GM12878 (cell line): ENCODE measurements around the gene PDLIM4. TPM values are rescaled to one million over a fixed set of nuclear protein-coding genes. Genes with fewer than 3 reads are reported as not detected.

Source experiments
- ATAC-seq: fragments of 200-7000 bp; cut with Tn5 transposase; 3 replicates; pipeline ENCODE4 v1.9.1; 2020; ENCODE audit warnings: mild to moderate bottlenecking, moderate library complexity
- BruUV-seq: library from RNA; stranded (reverse); fragments of 400-500 nt; replicated peaks from 2 replicates; lab custom pipeline; 2021; lab: Mats Ljungman, UMichigan
- CTCF ChIA-PET: fragments of 300-600 bp; sonication (Branson Sonifier 250); formaldehyde crosslinking; extraction: SDS; loops from one replicate; lab custom pipeline; 2021; ENCODE audit warnings: inconsistent platforms; lab: Yijun Ruan, JAX
- POLR2A ChIA-PET: fragments of 350-600 bp; formaldehyde crosslinking; extraction: SDS; loops from one replicate; lab custom pipeline; 2021; ENCODE audit warnings: inconsistent platforms; lab: Charles Lee
- RAD21 ChIA-PET: fragments of 300-600 bp; sonication (Branson Sonifier 250); formaldehyde crosslinking; loops from one replicate; lab custom pipeline; 2023; ENCODE audit warnings: antibody characterized with exemption; ENCODE audit not compliant: unreplicated experiment; lab: Charles Lee
- SMC1A ChIA-PET: fragments of 300-600 bp; sonication (Branson Sonifier 250); formaldehyde crosslinking; loops from one replicate; lab custom pipeline; 2023; ENCODE audit not compliant: unreplicated experiment, uncharacterized antibody; lab: Charles Lee
- DNase-seq: peaks from one replicate; pipeline ENCODE4 v3.0.0-alpha.2; 2011; ENCODE audit warnings: low read depth, low spot score
- FAIRE-seq: peaks from 3 replicates; lab custom pipeline; 2011; peaks lifted over from hg19 to GRCh38; lab: Jason Lieb, UNC
- H2AFZ ChIP-seq: 2 replicates; pipeline ENCODE4 v1.6.0; 2011; ENCODE audit warnings: low read depth, low read length, control low read depth; ENCODE audit not compliant: control insufficient read depth
- H3K27ac ChIP-seq: 2 replicates; pipeline ENCODE4 v1.5.1; 2011; ENCODE audit warnings: control low read depth; ENCODE audit not compliant: control insufficient read depth, insufficient read depth
- H3K27me3 ChIP-seq, 2 experiments: replicated peaks in 1 of 2; 2 replicates each; pipeline versions ENCODE4 v1.6.0 to v1.6.1; 2011; ENCODE audit warnings: low read length in 1 of 2; ENCODE audit not compliant: control insufficient read depth in 2 of 2, insufficient read depth in 2 of 2
- H3K36me3 ChIP-seq, 2 experiments: 2 replicates each; pipeline ENCODE4 v1.5.1; 2011; ENCODE audit warnings: low read length in 1 of 2; ENCODE audit not compliant: control insufficient read depth in 2 of 2, insufficient read depth in 2 of 2
- H3K4me1 ChIP-seq: 2 replicates; pipeline ENCODE4 v1.6.1; 2011; ENCODE audit warnings: mild to moderate bottlenecking, low read length, moderate library complexity, mixed read lengths; ENCODE audit not compliant: control insufficient read depth, insufficient read depth
- H3K4me2 ChIP-seq: 2 replicates; pipeline ENCODE4 v1.6.0; 2011; ENCODE audit warnings: control low read depth; ENCODE audit not compliant: control insufficient read depth, insufficient read depth
- H3K4me3 ChIP-seq: fragments of 200-600 bp; sonication (generic); 2 replicates; pipeline ENCODE4 v1.5.1; 2016
- H3K79me2 ChIP-seq: 2 replicates; pipeline ENCODE4 v1.6.0; 2011; ENCODE audit warnings: low read length; ENCODE audit not compliant: control insufficient read depth, insufficient read depth
- H3K9ac ChIP-seq: 2 replicates; pipeline ENCODE4 v1.8.0; 2011; ENCODE audit warnings: low read length, control low read depth, mixed read lengths; ENCODE audit not compliant: control insufficient read depth, insufficient read depth
- H3K9me3 ChIP-seq: replicated peaks from 3 replicates; pipeline ENCODE4 v1.5.1; 2011; ENCODE audit warnings: mild to moderate bottlenecking, low read length; ENCODE audit not compliant: control insufficient read depth, insufficient read depth
- H4K20me1 ChIP-seq: 2 replicates; pipeline ENCODE4 v1.6.0; 2011; ENCODE audit not compliant: control insufficient read depth, insufficient read depth
- BCL11A ChIP-seq: IDR thresholded peaks from 2 replicates; pipeline ENCODE4 v1.6.1; 2011; ENCODE audit warnings: low read depth, low read length
- BRCA1 ChIP-seq: IDR thresholded peaks from 2 replicates; pipeline ENCODE4 v1.6.1; 2011; ENCODE audit warnings: low read depth, low read length, improper control_type of control experiment
- CBX5 ChIP-seq: sonication (generic); IDR thresholded peaks from 2 replicates; pipeline ENCODE4 v1.6.1; 2016; ENCODE audit warnings: low read depth, moderate library complexity, mild to moderate bottlenecking, inconsistent platforms
- FOXM1 ChIP-seq: IDR thresholded peaks from 2 replicates; pipeline ENCODE4 v1.6.1; 2012; ENCODE audit warnings: low read depth, mild to moderate bottlenecking, inconsistent platforms, low read length, moderate library complexity
- MEF2B ChIP-seq: fragments of 450-650 bp; IDR thresholded peaks from 2 replicates; pipeline ENCODE4 v1.6.1; 2018; ENCODE audit warnings: mild to moderate bottlenecking, moderate library complexity; ENCODE audit not compliant: partially characterized antibody, poor library complexity, severe bottlenecking
- NBN ChIP-seq: fragments of 450-650 bp; IDR thresholded peaks from 2 replicates; pipeline ENCODE4 v1.6.1; 2016
- PKNOX1 ChIP-seq: fragments of 450-650 bp; IDR thresholded peaks from 2 replicates; pipeline ENCODE4 v1.6.1; 2016; ENCODE audit warnings: mild to moderate bottlenecking
- PRDM15 ChIP-seq: fragments of 450-650 bp; formaldehyde crosslinking; IDR thresholded peaks from 2 replicates; pipeline ENCODE4 v1.4.0; 2020; ENCODE audit warnings: mild to moderate bottlenecking, moderate library complexity
- RAD51 ChIP-seq: fragments of 450-650 bp; IDR thresholded peaks from 2 replicates; pipeline ENCODE4 v1.6.1; 2016; ENCODE audit warnings: moderate library complexity, mild to moderate bottlenecking, inconsistent platforms
- RUNX3 ChIP-seq: IDR thresholded peaks from 2 replicates; pipeline ENCODE4 v1.6.1; 2012; ENCODE audit warnings: low read length, inconsistent platforms
- SKIL ChIP-seq: fragments of 450-650 bp; IDR thresholded peaks from 2 replicates; pipeline ENCODE4 v1.6.1; 2017; ENCODE audit warnings: mild to moderate bottlenecking, low read depth, inconsistent platforms; ENCODE audit not compliant: poor library complexity, severe bottlenecking
- SP1 ChIP-seq: IDR thresholded peaks from one replicate; pipeline ENCODE4 v1.6.1; 2011; ENCODE audit warnings: low read depth, low read length
- TARDBP ChIP-seq: IDR thresholded peaks from 2 replicates; pipeline ENCODE4 v1.6.1; 2016; ENCODE audit warnings: borderline replicate concordance
- ZNF217 ChIP-seq: fragments of 450-650 bp; IDR thresholded peaks from 2 replicates; pipeline ENCODE4 v1.6.1; 2017; ENCODE audit warnings: antibody characterized with exemption, mild to moderate bottlenecking
- WGBS: methylation state at CpG from one replicate; pipeline ENCODE4 v1.1.6; 2016; ENCODE audit warnings: low lambda C conversion rate; ENCODE audit not compliant: insufficient replicate concordance, insufficient coverage; ENCODE audit errors: missing lambda C conversion rate; 5-methylcytosine and 5-hydroxymethylcytosine counted together
- in situ Hi-C: fragments of 300-500 bp; cut with MboI; formaldehyde crosslinking; loops from 9 replicates; pipeline ENCODE4 v1.14.3; 2018; ENCODE audit warnings: mixed read lengths
- intact Hi-C: fragments of 100-400 bp; cut with micrococcal nuclease; formaldehyde crosslinking; loops from one replicate; pipeline ENCODE4 v1.14.2; 2022; ENCODE audit not compliant: unreplicated experiment
- polyA plus RNA-seq, 11 experiments: library from polyadenylated mRNA; depleted of rRNA in 4 of 11; unstranded in 6 of 11; stranded (reverse) in 5 of 11; fragments of >200 nt; fragmentation: Nextera tagmentation in 4 of 11; fragmentation: Illumina TruSeq in 1 of 11; extraction: Ambion mirVana in 4 of 11; extraction: Trizol in 1 of 11; gene quantifications; 1 replicate in 1 of 11; 2 replicates in 10 of 11; pipeline versions ENCODE4 v1.2.1 to v1.2.3, GENCODE V29; 2011 to 2016; ENCODE audit warnings: inconsistent platforms in 2 of 11, missing spikeins in 2 of 11, low read depth in 1 of 11
- total RNA-seq, 4 experiments: library from RNA; depleted of rRNA in 3 of 4; stranded (reverse); fragments of >200 nt in 3 of 4; fragmentation: Illumina TruSeq in 1 of 4; extraction: Trizol in 1 of 4; gene quantifications; 2 replicates each; pipeline versions ENCODE4 v1.2.1 to v1.2.3, GENCODE V29; 2013 to 2021

The PDLIM4 gene
- total and polyA plus RNA-seq, 10 of the 15 experiments (the other 5 are each of a cell fraction or from before 2014, with no cell fraction given): 0.13 to 1.7 (median 0.39) TPM; not detected in 3

GRCh38 chr5:132234684-132235062 lies 22.8 kb upstream of the PDLIM4 start:
- POLR2A ChIA-PET: no interaction called here
- ATAC-seq (no peak), FAIRE-seq (no peak), DNase-seq (no peak)
- peaks cover 3% of the 10 kb centered on the region; the same call in 1 of the 2 replicates for H3K4me1 ChIP-seq
- no peak for TF ChIP-seq SKIL
- TF ChIP-seq FOXM1: no peak
- TF ChIP-seq TARDBP: no peak
- TF ChIP-seq RUNX3: no peak
- TF ChIP-seq RAD51: no peak
- TF ChIP-seq NBN: no peak
- no peak for TF ChIP-seq ZNF217
- TF ChIP-seq BRCA1: no peak
- no peak for TF ChIP-seq MEF2B
- TF ChIP-seq BCL11A: no peak
- TF ChIP-seq PKNOX1: no peak
- no peak for TF ChIP-seq PRDM15 (CRISPR knock-in tag)
- no peak for TF ChIP-seq CBX5
- TF ChIP-seq SP1: no peak
- H3K36me3 ChIP-seq: no peaks in the 10 kb centered on the region
- BruUV-seq: no TSS peak
- H3K4me2 ChIP-seq: no peak overlapping the region
- RAD21 ChIA-PET: interaction anchor here (1.0 to 2.7 kb wide), 4 partner anchors 9 to 159 kb away, joined by 3 to 9 read pairs (median 3); no protein-coding TSS in a partner anchor
- no peaks in the 10 kb centered on the region for H4K20me1 ChIP-seq
- no peaks in the 10 kb centered on the region; the same call in 2 of the 3 replicates for H3K9me3 ChIP-seq
- in situ Hi-C loops: loop anchor here (10.0 kb wide), 1 partner anchor 270 kb away; no protein-coding TSS in a partner anchor
- no peak overlapping the region for H3K9ac ChIP-seq
- intact Hi-C loops: loop anchor here (5.0 kb wide), 1 partner anchor 153 kb away; no protein-coding TSS in a partner anchor
- H3K4me3 ChIP-seq: no peak overlapping the region
- no peaks in the 10 kb centered on the region for H3K79me2 ChIP-seq
- no peaks in the 10 kb centered on the region for H3K27me3 ChIP-seq
- CTCF ChIA-PET: interaction anchor here (0.5 to 5.2 kb wide), 10 partner anchors 17 to 451 kb away, joined by 3 to 66 read pairs (median 4); partner anchors contain the start of gene SLC22A4
- SMC1A ChIA-PET: interaction anchor here (0.7 to 1.7 kb wide), 8 partner anchors 10 to 583 kb away, joined by 3 to 5 read pairs (median 3); no protein-coding TSS in a partner anchor
- H3K27ac ChIP-seq: no peak overlapping the region
- WGBS: 18% methylated on average over 2 of the region's 2 CpGs
- no peak overlapping the region for H2AFZ ChIP-seq
